ENCODE measurements around the gene ANKRD10.
A peak's percentile ranks its signal among the peaks of the same experiment; 100 is the strongest.

The ANKRD10 gene

DNA sequence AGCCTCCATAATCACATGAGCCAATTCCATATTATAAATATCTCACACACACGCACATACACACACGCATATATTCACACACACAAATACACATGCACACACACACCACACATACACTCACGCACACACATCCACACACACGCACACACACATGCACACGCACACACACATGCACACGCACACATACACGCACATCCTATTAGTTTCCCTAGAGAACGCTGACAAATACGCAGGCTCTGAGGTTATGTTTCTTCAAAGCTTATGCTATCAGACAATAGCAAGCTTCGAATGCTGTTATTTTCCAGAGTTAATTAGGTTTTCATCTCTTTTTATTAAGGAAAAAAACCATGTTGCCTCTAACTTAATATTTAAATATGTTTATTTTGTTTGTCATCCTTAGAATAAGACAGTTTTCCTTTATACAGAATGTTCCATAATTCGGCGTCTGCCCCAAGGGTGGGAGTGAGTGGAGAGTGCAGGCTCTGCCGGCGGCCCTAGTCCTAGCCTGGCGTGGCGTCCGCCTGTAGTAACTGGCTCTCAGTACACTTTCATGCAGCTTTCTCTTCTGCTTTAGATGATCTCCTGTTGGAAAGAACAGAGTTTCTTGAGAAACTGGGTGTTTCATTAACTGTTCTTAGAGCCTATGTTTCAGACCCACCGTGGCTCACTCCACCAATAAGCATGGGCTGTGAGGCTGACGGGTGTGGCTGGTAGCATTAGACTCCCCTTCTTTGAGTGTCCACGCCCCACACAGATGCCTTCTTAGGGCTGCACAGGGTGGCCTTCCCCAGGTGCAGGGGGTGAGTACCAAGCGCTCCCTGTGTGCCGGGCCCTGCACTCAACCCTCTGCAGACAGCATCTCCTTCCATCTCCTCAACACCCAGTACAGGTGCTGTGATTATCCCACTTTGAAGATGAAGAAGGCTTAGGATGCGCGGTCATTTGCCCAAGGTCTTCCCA, 30.4 kb upstream of the ANKRD10 start:
- DNase-seq (ENCODE audit: low read depth, low spot score) = no peak

DNA sequence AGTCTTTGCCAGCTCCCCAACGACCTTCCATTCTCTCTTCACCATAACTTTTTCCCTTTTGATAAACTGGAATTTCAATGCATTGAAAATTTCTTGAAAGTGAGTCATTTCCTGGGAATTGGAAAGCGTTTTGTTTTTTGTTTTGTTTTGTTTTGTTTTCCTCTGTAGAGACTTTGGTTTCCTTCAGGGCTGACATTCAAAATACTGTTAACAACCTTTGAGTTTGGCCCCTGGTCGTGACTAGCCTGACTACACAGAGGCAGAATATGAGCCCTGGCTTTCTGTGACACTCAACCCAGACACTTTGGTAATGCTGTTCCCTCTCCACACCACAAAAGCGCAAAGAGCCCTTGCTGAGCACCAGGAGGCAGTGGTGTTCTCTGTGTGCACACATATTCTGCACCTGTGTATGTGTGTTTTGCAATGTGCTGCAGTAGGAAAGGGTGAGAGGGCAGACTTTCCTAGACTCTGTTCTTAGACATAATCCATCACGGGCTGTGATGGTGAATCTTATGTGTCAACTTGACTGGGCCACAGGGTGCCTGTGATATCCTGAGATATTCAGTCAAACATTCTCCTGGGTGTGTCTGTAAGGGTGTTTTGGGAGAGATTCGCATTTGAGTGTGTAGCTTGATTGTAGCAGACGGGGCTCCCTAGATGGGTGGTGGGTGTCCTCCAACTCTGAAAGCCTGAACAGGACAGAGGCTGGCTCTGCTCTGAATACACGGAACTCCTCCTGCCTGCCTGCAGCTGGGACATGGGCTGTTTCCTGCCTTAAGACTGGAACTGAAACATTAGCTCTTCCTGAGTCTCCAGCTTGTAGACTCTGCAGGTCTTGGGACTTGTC, 29.5 kb upstream of the ANKRD10 start:
- DNase-seq (ENCODE audit: low read depth, low spot score) = peak; percentile 52

DNA sequence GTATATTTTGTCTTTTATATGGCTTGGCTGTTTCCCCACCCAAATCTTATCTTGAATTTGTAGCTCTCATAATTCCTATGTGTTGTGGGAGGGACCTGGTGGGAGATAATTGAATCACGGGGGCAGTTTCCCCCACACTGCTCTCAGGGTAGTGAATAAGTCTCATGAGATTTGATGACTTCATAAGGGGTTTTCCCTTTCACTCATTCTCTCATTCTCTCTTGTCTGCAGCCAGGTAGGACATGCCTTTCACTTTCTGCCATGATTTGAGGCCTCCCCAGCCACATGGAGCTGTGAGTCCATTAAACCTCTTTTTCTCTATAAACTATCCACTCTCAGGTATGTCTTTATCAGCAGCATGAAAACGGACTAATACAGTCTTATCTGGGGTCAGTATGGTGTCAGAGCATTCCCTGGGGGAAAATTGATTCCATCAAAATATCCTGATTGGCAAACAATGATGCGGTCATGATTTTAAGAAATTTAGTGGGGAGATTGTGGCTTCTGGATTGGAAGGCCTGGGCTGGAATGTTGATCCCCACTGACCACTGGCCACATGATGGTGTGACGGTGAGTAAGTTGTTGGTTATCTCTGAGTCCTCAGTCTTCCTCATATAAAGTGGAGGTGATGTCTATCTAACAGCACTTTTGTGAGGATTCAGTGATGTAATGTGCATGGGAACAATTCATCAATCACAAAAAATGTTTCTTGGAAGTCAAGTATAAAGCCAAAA, 27.5 kb upstream of the ANKRD10 start:
- no peak for DNase-seq (ENCODE audit: low read depth, low spot score)

DNA sequence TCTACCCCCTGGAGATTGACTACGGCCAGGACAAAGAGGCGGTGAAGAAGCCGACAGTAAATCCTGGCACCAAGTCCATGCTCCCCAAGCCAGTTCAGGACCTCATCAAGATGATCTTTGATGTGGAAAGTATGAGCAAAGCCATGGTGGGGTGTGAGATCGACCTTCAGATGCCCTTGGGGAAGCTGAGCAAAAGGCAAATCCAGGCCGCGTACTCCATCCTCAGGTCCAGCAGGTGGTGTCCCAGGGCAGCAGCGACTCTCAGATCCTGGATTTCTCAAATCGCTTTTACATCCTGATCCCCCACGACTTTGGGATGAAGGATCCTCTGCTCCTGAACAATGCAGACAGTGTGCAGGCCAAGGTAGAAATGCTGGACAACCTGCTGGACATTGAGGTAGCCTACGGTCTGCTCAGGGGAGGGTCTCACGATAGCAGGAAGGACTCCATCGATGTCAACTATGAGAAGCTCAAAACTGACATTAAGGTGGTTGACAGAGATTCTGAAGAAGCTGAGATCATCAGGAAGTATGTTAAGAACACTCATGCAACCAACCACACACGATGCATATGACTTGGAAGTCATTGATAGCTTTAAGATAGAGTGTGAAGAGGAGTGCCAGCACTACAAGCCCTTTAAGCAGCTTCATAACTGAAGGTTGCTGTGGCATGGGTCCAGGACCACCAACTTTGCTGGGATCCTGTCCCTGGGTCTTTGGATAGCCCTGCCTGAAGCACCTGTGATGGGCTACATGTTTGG, 24.0 kb upstream of the ANKRD10 start:
- DNase-seq (ENCODE audit: low read depth, low spot score) = no peak

DNA sequence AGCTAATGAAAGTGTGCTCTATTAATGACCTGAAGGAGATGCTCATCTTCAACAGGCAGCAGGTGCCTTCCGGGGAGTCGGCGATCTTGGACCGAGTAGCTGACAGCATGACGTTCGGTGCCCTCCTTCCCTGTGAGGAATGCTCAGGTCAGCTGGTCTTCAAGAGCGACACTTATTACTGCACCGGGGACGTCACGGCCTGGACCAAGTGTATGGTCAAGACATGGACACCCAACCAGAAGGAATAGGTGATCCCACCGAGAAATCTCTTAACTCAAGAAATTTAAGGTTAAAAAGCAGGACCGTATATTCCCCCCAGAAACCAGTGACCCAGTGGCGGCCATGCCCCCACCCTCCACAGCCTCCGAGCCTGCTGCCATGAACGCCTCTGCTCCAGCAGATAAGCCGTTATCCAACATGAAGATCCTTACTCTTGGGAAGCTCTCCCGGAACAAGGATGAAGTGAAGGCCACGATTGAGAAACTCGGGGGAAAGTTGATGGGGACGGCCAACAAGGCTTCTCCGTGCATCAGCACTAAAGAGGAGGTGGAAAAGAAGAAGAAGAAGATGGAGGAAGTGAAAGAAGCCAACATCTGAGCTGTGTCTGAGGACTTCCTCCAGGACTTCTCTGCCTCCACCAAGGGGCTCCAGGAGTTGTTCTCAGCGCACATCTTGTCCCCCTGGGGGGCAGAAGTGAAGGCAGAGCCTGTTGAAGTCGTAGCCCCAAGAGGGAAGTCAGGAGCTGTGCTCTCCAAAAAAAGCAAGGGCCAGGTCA, 22.8 kb upstream of the ANKRD10 start:
- no peak for DNase-seq (ENCODE audit: low read depth, low spot score)

DNA sequence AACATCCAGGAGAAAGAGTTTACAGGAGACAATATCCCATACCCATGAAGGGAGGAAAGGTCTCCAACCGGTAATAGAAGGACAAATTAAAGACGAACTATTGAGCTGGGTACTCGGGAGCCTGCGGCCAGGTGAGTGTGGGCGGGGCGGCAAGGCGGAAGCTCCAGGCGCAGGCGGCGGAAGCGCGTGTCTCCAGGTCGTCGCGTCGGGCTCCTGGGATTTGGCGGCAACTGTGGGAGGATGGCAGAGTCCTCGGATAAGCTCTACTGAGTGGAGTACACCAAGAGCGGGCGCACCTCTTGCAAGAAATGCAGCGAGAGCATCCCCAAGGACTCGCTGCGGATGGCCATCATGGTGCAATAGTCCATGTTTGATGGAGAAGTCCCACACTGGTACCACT, 21.6 kb upstream of the ANKRD10 start:
- DNase-seq (ENCODE audit: low read depth, low spot score) = no peak

DNA sequence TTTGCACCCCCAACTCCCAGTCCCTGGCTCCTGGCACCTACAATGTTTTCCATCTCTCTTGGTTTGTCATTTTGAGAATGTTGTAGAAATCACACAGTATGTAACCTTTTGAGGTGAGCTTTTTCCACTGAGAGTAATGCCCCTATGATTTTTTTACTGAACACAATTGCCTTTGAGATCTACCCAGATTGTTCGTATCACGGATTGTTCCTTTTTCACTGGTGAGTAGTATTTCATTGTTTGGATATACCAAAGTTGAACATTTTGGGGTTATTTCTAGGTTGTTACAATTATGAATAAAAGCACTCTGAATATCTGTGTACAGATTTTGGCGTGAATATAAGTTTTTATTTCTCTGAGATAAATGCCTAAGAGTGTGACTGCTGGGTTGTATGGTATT, 17.7 kb upstream of the ANKRD10 start:
- DNase-seq (ENCODE audit: low read depth, low spot score) = no peak

DNA sequence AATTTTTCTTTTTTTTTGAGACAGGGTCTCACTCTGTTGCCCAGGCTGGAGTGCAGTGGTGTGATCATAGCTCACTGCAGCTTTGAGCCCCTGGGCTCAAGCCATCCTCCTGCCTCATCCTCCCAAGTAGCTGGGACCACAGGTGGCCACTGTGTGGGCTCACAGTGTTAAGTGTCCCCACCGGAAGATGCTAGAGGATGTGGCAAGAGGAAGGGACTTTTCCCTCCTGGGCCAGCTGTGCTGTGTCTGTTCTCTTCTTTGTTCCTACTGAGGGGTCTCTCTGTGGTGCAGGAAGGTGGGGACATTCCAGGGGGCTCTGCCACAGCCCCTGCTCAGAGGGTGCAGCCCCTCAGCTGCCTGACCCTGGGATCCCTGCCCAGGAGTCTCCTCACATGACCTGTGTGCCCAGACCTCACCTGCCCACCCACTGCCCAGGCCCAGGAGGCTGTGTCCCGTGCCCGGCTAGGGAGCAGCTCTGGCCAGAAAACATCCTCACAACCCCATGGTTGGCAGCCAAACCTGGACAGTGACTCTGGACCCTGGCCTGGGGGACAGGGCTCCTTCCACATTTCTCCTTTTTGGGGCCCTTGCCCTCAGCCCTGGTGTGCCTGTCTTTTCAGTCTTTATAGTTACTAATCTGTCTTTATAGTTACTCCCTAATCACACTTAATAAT, 14.4 kb upstream of the ANKRD10 start:
- DNase-seq (ENCODE audit: low read depth, low spot score) = no peak

DNA sequence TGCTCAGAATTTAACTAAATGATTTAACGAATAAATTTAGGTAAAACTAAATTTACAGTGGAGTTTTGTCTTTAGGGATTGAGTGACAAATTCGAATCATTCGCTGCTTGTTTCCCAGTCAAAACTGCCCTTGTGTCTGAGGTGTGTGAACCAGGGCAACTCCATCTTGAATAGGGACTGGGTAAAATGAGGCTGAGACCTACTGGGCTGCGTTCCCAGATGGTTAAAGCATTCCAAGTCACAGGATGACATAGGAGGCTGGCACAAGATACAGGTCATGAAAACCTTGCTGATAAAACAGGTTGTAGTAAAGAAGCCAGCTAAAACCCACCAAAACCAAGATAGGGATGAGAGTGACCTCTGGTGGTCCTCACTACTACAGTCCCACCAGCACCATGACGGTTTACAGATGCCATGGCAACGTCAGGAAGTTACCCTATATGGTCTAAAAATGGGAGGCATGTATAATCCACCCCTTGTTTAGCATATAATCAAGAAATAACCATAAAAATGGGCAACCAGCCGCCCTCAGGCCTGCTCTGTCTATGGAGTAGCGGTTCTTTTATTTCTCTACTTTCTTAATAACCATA, 10.2 kb upstream of the ANKRD10 start:
- peak; percentile 67 for DNase-seq (ENCODE audit: low read depth, low spot score)

DNA sequence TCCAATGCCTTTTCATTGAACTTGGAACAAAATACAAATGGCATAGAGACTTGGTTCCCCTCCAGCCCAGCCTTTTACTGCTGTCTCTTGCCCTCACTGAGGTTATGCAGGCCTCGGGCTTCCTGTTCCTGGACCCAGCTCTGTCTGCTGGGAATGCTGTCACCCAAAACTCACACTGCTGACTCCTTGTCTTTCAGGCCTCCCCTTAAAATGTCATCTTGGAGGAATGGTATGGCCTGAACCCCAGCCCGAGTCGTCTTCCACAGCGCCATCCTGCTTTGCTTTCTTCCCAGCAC, 9.7 kb upstream of the ANKRD10 start:
- DNase-seq (ENCODE audit: low read depth, low spot score) = no peak

DNA sequence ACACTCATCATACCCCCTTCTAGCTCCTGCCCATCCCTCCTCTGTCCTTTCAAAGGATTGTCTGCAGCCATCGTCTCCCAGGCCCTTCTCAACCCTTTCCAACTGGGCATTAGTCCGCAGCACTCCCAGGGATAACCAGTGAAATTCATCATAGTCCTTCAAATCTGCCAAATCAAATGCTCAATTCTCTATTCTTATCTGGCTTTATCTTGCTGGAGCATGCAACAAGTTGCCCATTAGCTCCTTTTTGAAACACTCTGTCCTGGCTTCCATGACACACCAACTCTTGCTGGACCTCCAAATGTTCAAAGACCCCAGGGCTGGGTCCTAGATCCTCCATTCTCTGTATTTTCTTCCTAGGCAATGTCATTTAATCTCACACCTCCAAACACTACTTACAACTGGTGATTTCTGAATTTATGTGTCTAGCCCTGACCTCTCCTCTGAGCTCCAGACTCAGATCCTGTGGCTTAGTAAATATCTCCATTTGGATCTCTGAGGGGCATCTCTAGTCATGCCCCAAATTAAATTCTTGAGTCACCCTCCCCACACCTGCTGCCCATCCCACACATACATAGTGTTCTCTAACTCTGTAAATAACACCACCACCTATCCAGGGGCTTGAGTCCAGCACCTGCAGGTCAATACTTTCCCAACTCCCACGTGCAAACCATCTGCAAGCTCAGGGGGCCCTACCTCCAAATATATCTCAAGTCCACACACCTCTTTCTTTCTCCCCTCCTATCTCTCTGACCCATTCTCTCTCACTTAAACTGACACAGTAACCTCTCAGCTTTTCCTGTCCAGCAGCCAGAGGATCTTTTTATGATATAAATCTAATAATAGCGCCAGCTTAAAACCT, 9.1 kb upstream of the ANKRD10 start:
- DNase-seq (ENCODE audit: low read depth, low spot score) = no peak

DNA sequence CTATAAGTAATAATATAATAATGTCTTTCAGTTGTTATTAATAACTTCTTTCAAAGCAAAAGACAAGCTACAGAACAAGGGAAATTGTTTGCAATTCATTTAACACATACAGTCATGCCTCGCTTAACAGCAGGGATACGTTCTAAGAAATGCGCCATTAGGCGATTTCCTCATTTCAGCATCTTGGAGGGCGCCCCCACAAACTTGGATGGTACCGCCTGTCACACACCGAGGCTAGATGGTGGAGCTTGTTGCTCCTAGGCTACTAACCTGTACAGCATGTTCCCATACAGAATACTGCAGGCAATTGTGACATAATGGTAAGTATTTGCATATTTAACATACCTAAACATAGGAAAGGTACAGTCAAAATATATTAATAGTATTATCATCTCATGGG, 8.2 kb upstream of the ANKRD10 start:
- no peak for DNase-seq (ENCODE audit: low read depth, low spot score)

DNA sequence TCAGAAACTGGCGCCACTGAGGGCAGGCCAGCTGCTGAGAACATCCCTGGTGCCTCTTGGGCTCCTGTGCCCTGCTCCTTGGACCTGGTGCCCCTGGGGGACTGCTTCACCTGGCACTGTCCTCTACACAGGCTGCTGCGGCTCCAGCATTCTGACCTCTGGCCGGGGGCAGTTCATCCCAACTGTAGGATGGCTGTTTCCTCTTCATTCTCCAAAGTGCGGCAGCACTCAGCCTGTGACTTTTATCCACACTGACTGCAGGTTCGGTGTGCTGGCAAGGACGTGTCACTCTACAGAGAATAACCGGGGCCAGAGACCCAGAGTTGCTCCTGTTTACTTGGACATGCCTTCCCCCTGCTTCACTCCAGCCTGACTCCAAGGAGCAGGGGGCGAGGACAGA, 7.6 kb upstream of the ANKRD10 start:
- DNase-seq (ENCODE audit: low read depth, low spot score) = no peak

DNA sequence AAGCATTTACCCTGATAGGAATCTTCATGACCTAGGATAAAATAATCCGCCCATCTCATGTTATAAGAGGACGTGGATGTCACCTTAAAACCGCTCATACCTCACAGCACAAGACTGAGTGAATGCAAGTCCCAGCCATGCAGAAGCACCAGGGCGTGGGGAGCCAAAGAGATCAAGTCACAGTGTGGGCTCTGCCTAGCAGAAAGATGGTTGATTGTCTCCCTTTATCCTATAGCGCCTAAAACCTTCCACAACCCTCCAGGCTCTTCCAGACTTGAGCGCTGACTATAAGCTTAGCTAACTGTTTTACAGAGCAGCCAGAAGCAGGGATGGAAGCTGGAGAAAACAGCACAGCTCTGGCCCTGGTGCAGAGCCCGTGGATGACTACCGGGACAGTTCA, 6.8 kb upstream of the ANKRD10 start:
- no peak for DNase-seq (ENCODE audit: low read depth, low spot score)

DNA sequence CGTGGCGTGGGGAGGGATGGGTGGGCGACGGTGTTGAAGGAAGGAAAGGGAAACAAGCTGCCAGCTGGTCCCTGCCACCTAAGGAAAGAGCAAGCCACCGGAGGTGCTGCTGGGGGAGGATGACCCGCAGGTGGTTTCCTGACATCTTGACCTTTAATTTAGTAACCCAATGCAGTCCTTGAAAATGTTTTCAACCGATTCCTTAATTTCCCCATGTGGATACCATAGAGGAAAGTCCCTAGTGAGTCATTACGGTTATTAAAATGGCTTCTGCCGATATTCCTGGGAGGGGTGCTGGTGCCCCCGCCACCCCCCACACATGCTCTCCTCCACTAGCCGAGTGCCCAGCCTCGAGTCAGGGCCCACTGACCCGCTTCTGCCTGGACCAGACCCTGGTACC, 6.3 kb upstream of the ANKRD10 start:
- DNase-seq (ENCODE audit: low read depth, low spot score) = no peak

DNA sequence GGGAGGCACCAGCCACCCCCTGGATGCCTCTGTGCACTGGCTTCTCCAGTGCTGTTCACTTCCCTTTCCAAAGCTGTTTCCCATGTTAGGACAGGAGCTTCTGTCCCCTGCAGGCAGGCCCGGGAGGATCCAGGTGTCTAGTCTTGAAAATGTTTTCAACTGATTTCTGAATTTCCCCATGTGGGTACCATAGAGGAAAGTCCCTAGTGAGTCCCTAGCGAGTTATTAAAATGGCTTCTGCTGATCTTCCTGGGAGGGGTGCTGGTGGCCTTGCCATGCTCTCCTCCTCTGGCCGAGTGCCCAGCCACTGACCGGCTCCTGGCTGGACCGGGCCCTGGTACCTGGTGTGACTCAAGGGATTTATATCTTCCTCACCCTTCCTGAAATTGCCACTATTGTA, 5.2 kb upstream of the ANKRD10 start:
- DNase-seq (ENCODE audit: low read depth, low spot score) = no peak

DNA sequence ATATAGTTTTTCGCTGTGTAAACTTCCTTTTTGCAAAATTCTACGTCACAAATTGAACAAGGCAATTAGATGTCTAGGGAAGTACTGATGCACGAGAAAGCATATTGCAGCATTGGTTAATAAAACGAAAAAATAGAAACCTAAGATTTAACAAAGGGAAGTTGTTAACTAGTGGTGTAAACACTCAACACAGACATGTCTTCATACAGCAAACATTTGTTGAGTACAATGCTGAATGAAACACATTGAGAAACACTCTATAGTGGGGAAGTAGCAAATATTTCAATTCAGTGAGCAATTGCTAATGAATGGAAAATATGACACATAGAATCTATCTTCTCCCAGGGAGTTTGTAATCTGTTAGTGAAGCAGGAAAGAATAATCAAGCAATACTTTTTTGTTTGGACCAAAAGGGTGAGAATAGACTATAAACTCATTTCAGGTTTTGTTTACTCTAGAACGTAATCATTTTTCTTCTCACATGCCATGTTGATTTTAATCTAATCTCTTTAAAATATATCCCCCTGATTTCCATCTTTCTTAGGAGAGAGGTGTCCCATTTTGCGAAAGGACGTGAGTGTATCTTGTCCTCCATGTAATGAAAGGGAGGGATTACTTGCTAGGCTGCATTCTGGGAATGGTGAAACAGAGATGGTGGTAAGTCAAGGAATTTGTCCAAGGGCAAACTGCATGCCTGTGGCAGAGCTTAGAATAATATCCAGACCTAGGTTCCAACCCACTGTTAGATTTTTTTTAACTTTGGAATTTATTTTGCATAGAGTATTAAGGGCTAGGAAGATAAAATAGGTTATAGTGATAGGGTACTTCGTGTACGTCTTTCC, 1.7 kb upstream of the ANKRD10 start:
- DNase-seq (ENCODE audit: low read depth, low spot score) = no peak

DNA sequence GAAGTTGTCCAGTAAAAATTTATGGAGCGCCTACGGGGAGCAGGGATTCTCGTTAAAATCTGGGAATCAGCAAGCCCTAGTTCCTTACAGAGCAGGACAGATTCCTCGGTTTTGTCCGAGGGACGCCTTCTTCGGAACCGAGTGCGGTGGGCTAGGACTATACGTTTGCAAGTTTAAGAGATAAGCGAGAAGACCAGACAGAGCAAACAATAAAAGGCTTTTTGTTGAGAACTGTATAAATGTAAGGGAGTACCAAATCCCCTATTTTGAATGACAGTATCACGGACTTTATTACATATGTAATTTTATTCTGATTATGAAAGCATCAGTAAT, 971 bp upstream of the ANKRD10 start:
- DNase-seq (ENCODE audit: low read depth, low spot score) = no peak
